A673 (cell line): ENCODE results near the gene ZNF518B.

Experiments used
- CTCF ChIP-seq: fragments of 300-800, 200-600 bp; sonication (generic); conservative IDR thresholded peaks from 2 replicates; pipeline ENCODE4 v1.5.1; 2017; ENCODE audit warnings: low read depth, mild to moderate bottlenecking, antibody characterized with exemption, low read length, moderate library complexity, mixed read lengths
- EZH2 ChIP-seq: fragments of 200-600 bp; sonication (generic); IDR thresholded peaks from 2 replicates; pipeline ENCODE4 v1.6.1; 2017; ENCODE audit warnings: borderline replicate concordance, low read depth, mild to moderate bottlenecking, mixed read lengths, antibody characterized with exemption, low read length; ENCODE audit not compliant: poor library complexity, severe bottlenecking

GRCh38 chr4:10461850-10462400, 4.7 kb upstream of the ZNF518B start:
- TF ChIP-seq CTCF (no peak), EZH2 (no peak)
